GM18861 (cell line): ENCODE measurements around the gene BMPR2.
"Not testable (repeated sequence)": the region's sequence is repeated elsewhere in the genome, so short reads cannot be mapped to it uniquely, and the experiment has no call there.

Experiments
- ATAC-seq: cut with Tn5 transposase; IDR thresholded peaks from one replicate; pipeline ENCODE4 v1.9.1; 2021; ENCODE audit not compliant: unreplicated experiment

BMPR2 gene

DNA sequence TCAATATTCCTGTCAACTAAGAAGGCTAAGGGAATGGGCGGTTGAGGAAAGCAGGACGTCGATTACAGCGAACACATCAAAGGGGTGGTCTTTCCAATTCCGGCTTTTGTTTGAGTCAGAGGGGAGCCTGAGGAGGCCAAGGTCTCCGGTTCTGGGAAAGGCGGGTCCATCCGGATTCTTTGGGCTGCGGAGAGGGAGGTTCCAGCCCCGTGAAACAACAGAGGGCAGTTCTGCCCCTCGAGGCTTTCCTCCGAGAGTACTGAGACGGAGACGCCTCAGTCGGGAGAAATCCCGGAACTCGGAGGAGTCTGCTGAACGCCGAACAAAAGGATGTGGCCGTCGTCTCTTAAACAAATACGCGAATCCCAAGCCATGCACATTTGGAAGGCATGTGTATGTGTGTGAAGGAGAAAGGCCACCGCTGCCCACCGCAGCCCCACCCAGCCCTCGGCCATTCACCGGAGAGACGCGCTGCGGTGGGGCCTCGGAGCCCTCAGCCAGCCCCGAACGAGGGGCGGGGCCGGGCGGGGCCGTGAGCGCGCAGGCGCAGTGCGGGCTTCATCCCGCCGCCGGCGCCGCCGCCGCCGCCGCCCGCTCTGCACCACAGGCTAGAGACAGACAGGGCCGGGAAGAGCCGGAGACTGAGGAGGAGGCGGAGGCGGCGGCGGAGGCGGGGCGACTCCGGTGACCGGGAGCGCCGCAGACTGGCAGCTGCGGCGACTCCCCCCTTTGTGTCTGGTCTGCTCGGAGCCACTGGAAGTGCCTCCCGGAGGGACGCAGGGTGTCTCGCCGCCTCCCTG, at the start of gene BMPR2:
TSS of gene BMPR2 (plus strand) at position 719 of the 800 bp plus-strand sequence. CDS start 1,148 bp downstream, outside the sequence.
- peak; percentile 60 for ATAC-seq

DNA sequence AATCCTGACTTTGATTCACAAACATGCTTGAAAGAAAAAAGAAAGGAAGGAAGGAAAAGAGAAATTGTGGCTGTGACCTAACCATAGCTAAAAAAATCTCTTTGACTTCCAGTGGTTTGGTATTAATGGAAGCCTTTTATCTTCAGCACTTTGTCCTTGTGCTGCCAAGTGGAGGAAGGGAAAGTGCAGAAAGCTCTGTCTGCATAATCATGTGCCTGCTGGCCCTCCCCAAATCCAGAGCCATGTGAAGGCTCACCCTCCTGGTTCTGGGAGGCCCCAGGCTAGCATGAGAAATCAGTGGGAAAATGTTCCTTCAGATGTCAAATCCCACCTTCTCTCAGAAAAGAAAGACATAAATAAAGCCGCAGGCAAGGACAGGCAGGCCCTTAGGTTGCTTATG, 48.3 kb upstream of the BMPR2 start:
- no peak for ATAC-seq

DNA sequence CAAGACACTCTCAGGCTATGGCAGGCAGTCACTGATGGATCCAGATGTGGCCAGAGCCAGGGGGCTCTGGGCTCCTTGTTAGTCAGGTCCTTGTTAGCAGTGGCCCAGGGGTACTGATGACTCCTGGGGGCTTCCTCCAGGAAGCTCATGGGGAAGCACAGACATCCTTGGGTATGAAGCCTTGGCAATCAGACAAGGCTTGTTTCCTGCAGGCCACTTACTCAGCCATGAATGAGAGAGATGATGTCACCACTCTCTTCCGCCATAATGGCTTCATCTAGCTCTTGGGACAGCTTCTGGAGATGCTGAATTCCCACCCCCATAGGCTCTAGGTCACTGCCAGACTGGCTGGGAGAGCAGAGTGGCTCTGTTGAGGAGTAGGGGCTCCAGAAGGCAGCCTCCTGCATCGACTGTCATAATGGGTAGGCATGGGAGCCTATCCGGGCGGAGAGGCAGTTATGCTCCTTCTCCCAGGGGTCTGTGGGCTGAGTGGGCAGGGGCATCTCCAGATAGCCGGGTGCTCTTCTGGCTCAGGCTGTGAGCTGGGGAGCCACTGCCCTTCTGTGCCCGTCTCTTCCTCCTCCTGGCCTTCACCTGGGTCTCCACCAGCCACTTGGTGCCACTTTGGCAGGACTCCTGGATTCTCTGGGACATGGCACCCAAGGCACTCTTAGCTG, 40.2 kb upstream of the BMPR2 start:
- no peak for ATAC-seq

DNA sequence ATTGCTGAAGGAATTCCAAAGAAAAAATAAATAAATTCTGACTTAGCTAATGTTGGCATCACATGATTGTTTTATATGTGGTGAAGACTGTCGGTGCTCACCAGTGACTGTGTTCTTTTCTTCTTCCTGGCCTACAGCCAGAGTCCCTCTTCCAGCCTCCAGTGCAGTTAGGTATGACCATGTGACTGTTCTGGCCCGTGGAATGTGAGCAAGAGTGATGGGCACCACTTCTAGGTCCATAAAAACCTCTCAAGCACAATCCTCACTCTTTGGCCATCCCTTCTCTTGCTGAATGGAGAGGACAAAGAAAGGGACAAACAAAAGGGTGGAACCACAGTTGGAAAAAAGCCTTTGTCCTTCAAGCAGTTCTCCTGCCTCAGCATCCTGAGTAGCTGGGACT, 39.0 kb upstream of the BMPR2 start:
- ATAC-seq = no peak

DNA sequence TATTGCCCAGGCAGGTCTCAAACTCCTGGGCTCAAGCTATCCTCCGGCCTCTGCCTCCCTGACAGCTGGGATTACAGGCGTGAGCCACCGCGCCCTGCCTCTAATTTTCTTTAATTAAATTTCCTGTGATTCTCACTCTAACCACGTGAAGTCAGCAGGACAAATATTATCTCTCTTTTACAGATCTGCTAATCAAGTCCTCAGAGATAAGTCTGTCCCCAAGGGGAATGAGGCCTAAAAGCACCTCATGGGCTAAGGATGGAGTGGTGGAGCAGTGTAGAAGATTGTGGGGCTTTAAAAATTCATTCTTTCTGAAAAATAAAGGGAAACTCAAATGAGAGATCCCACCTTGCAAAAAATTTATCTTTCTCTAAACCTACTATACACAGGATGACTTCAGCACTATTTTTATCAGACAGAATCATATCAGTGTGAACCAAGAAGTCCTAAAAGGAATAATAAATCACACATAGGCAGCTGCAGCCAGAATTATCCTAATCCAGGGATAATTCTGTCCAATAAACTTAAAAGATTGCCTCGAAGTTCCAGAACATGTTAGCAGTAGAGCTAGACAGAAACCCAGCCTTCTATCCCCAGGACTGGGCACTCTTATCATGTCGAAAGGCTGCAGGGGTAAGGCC, 38.3 kb upstream of the BMPR2 start:
- ATAC-seq = no peak

DNA sequence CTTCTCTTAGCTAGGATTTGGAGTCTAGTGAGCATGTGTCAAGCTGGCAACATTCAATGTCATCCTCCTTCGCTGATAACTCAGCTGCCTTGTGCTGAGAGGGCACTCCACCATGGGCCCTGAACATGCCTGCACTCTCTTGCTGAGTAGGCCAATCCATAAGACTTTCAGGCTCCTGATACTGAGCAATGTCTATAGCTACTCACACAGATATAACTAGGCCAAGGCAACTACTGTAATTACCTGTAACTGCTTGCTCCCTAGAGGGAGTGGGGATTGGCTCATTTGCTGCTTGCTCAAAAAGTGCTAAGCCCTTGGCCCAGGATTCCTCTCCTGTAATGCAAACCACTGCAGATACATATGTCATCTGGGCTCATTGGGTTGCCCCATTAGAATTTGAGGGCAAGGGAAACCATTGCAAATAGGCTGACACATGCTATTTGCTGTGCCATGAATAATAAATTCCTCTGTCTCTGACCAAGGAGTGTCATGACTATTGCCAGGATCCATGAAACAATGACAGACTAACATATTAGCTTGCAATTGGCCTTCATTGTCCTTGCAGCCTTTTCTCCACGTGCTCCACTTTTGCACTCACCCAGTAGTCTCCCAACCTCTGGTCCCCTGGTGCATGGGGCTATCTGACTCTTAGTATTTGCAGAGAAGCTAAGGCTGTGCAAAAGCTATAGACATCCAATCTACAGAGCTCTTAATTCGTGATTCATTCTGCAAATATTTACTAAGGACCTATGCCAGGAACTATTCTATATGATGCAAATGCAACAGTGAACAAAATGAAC, 36.9 kb upstream of the BMPR2 start:
- no peak for ATAC-seq

DNA sequence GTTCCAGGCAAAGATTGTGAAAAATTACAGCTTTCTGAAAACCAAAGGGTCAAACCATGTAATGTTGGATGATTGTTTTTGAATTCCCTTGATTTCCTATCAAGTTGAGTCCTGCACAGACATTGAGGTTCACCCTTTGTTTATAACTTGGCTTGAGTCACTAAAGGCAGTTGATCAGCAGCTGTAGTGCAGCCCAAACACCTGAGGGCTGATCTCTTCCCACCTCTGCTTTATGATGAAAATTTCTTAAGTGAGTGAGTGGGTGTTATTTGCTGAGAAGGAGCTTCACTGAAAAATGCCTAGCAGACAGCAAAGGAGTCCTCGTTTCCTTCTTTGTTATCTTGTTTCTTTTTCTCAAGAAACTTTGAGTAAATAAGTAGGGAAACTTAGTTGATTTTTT, 31.9 kb upstream of the BMPR2 start:
- no peak for ATAC-seq

DNA sequence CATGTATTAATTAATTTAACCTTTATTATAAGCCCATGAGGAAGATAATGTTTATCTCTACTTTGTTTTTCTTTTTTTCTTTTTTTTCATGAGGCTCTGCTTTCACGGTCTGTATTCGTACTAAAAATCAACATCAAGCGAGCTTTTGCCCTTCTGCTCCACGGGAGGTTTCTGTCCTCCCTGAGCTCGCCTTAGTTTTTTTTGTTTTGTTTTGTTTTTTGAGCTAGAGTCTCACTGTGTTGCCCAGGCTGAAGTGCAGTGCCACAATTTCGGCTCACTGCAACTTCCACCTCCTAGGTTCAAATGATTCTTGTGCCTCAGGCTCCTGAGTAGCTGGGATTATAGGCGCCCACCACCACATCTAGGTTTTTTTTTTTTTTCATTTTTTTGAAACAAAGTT, 29.9 kb upstream of the BMPR2 start:
- ATAC-seq = no peak

DNA sequence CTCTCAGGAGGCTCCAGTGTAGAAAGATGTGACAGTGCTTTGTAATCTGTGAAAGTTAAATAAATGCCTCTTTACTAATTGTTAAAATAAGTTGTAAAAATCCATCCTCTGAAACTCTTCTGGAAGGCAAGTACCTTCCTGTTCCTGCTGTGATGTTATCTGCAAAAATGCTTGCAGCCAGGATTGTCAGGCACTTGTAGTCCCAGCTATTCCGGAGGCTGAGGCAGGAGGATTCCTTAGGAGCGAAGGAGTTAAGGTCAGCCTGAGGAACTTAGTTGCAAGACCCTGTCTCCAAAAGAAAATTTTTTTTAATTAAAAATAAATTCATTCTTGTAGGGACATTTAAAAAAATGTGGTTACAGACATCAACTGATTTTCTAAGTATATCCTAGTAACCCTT, 22.7 kb upstream of the BMPR2 start:
- ATAC-seq = no peak

DNA sequence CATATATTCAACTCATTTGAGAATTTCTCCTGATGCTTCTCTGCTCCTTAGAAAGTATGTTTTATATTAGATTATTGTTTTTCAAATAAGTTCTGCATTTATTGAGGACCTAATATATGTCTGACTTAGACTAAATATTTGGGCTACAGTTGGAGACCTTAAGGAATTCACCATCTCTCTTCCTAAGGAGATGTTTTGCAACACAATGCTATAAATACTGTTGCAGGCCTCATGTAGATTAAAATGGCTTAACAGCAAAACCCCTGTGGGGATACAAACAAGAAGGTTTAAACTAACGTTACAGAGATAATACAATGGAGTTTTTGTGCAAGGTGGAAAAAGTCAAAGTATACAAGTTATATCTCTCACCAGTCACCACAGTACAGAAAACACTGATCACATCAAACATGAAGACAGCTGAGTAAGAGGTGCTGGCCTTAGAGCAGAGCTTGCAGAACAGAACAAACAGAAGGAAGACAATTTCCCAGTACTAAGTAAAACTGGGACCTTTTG, 20.1 kb upstream of the BMPR2 start:
- no peak for ATAC-seq

DNA sequence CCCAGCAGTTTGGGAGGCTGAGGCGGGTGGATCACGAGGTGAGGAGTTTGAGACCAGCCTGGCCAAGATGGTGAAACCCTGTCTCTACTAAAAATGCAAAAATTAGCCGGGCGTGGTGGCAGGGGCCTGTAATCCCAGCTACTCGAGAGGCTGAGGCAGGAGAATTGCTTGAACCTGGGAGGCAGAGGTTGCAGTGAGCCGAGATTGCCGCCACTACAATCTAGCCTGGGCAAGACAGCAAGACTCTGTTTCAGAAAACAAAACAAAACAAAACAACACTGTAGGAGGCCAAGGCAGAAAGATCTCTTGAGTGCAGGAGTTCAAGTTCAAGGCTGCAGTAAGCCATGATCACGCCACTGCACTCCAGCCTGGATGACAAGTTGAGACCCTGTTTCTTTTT, 17.2 kb upstream of the BMPR2 start:
- ATAC-seq = not testable (repeated sequence)

DNA sequence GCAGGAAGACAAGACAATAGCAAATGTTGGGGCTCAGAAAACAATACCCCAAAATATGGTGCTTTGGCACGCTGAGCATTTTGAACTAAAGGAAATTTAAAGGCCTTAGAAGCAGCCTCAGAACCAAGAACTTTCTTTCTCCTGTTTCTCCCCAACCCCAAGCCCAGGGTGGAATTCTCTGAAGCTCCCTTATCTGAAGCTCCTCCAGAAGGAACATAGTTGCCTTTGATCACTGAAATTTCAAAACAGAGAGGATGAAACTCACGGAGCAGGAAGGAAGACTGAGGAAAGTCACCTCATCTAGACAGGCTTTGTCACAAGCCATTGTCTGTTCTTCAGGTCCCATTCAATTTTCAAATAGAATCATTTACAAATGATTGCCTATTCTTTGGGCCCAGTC, 15.5 kb upstream of the BMPR2 start:
- no peak for ATAC-seq

DNA sequence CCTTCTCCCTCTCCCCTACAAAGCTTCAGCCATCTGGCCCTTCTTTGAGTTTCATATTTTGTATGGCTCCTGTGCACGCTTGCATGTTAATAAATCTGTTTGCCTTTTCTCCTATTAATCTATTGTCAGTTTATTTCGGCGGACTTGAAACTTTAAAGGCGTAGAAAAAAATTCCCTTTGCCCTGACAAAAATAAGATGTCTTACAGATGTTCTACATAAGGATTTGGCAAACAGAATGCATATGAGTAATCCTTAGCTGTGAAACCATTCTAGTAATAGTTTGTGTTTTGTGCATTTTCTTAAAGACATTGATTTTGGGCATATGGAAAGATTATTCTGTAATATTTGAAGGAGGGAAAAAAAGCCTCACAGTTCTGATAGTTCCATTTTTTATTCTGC, 15.0 kb upstream of the BMPR2 start:
- ATAC-seq = no peak

DNA sequence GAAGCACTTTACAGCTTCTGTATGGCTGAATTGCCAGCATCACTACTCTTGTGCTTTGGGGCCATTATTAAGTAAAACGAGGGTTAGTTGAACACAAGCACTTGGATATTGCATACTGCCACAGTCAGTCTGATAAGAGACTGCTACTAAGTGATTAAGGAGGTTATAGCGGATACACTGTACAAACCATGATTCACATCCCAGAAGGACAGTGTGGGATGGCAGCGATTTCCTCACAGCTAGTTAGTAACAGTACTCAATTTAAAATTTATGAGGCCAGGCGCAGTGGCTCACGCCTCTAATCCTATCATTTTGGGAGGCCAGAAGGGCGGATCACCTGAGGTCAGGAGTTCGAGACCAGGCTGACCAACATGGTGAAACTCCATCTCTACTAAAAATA, 2.6 kb upstream of the BMPR2 start:
- no peak for ATAC-seq

DNA sequence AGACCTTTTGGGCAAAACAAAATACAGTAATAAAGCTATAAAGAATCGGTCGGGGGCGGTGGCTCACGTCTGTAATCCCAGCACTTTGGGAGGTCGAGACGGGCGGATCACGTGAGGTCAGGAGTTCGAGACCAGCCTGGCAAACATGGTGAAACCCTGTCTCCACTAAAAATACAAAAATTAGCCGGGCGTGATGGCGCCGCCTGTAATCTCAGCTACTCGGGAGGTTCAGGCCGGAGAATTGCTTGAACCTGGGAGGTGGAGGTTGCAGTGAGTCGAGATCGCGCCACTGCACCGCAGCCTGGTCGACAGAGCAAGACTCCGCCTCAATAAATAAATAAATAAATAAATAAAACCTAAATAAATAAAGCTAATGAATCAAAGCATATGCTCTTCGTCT, 1.7 kb upstream of the BMPR2 start:
- not testable (repeated sequence) for ATAC-seq

DNA sequence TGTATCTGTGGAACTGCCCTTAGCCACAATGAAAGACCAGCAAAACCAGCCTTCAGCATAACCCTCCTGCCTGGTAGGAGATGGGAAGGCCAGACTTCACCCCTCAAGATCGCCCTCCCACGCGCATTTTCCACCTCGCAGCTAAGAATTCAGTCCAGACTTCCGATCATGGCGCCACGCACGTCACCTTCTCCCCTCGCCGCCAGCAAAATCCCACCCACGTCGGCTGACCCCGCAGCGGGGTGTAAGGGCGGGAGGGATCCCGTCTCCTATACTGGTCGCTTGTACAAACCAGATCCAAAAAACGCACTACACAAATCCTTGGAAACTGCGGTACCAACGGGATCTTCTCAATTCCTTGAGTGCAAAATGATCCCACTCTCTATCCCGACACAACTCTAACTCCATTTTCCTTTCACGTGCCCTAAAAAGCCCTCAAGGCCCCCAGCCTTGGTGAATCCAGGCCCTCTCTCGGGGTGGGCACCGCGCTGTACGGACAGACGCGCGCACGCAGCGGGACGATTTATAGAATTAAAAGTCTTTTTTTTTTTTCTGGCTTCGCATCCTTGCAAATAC, 1.0 kb upstream of the BMPR2 start:
- no peak for ATAC-seq

DNA sequence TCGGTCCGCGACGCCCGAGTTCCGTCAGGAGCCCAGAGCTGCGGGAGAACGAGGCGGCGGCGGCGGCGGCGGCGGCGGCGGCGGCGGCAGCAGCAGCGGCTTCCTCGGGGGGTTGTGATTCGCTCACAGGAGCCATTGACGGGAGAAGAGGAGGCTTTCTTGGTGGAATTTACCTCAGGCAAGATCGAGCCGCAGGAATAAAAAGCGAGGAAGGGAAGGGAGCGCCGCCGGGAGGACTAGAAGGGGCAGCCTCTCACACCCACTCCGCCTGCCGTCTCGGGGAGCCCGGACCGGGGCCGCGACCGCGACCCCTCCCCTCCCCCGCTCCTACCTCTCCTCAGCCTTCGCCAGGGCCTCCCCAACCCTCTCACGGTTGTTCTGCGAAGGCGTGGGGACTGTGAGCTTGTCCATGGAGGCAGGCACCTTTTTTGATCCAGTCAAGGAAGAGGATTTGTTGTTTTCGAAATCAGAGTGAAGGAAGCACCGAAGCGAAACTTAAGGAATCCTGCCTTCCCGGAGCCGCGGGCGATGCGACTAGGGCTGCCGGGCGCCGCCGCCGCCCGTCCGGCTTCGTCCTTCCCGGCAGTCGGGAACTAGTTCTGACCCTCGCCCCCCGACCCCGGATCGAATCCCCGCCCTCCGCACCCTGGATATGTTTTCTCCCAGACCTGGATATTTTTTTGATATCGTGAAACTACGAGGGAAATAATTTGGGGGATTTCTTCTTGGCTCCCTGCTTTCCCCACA, 506 bp downstream of the BMPR2 start:
- ATAC-seq = no peak

DNA sequence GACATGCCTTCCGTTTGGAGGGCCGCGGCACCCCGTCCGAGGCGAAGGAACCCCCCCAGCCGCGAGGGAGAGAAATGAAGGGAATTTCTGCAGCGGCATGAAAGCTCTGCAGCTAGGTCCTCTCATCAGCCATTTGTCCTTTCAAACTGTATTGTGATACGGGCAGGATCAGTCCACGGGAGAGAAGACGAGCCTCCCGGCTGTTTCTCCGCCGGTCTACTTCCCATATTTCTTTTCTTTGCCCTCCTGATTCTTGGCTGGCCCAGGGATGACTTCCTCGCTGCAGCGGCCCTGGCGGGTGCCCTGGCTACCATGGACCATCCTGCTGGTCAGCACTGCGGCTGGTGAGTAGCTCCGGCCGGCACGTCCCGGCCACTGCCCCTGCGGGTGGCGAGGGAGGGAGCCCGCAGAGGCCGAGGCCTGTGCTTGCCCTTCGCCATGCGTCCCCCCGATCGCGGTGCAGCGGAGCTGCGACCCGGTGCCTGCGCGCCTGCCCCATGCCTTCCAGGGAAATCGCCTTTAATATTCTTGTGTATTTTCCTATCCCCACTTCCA, 1.2 kb downstream of the BMPR2 start:
- ATAC-seq = no peak

DNA sequence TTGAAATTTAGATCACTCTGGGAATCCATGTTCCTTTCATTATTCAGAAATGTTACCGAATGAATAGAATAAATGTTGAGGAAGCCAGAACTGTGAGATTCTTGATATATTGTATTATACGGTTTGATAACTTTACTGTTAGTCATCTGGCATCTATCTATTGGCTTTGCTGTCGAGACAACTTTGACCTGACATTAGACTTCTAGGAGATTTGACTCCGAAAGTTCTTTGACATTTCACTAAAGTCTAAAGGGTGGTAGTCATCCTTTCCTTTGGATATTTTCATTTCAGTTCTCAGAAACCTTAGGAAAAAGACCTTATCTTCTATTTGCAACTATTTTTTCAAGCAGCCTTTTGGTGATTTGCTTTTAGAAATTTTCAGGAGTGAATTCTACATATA, 1.9 kb downstream of the BMPR2 start:
- no peak for ATAC-seq
